Brain microvascular endothelial cell (primary cell): ENCODE results near the gene CERS1.

ENCODE experiments used
- DNase-seq: peaks from one replicate; pipeline ENCODE4 v3.0.0-alpha.2; 2020
- H3K27ac ChIP-seq: fragments of 250-450 bp; sonication (Bioruptor Pico); 2 replicates; pipeline ENCODE4 v1.5.1; 2020; ENCODE audit warnings: mild to moderate bottlenecking, moderate library complexity
- H3K27me3 ChIP-seq: fragments of 250-450 bp; sonication (Bioruptor Pico); replicated peaks from 2 replicates; pipeline ENCODE4 v1.5.1; 2020; ENCODE audit warnings: mild to moderate bottlenecking
- H3K36me3 ChIP-seq: fragments of 250-450 bp; sonication (Bioruptor Pico); replicated peaks from 2 replicates; pipeline ENCODE4 v1.5.1; 2020; ENCODE audit warnings: mild to moderate bottlenecking
- H3K4me3 ChIP-seq: 2 replicates; pipeline ENCODE4 v1.5.1; 2011; ENCODE audit warnings: low read depth, mild to moderate bottlenecking, control low read depth, low read length, moderate library complexity
- CTCF ChIP-seq: IDR thresholded peaks from 2 replicates; pipeline ENCODE4 v1.5.1; 2011; ENCODE audit warnings: low read depth, mild to moderate bottlenecking, moderate library complexity, low read length, control low read depth, inconsistent platforms; ENCODE audit errors: missing control alignments
- in situ Hi-C: cut with HindIII; loops from 2 replicates; pipeline ENCODE4 v1.10.0; 2017; ENCODE audit warnings: low sequenced_read_pairs, low pct_ligation_motif_present

The CERS1 gene

GRCh38 chr19:18850471-18851375 is 45.2 kb downstream of the CERS1 start:
- H3K27me3 ChIP-seq, result no peaks in the 10 kb centered on the region

GRCh38 chr19:18849838-18850400 is 46.0 kb downstream of the CERS1 start:
- H3K27me3 ChIP-seq, result no peaks in the 10 kb centered on the region
- in situ Hi-C loops, result loop anchor here (25.0 kb wide), 1 partner anchor 263 kb away; the partner anchor contains the start of gene REX1BD
- peaks cover 58% of the 10 kb centered on the region for H3K36me3 ChIP-seq

More at GRCh38 chr19:18850471-18851375, 45.2 kb downstream of the CERS1 start:
- Histone ChIP-seq H3K4me3 (no peak overlapping the region), H3K36me3 (peaks cover 64% of the 10 kb centered on the region), H3K27ac (no peak overlapping the region)
- no peak for TF ChIP-seq CTCF
- DNase-seq, result no peak
- in situ Hi-C loops, result loop anchor here (25.0 kb wide), 1 partner anchor 263 kb away; the partner anchor contains the start of gene REX1BD

GRCh38 chr19:18848878-18849661 is 46.9 kb downstream of the CERS1 start:
- Histone ChIP-seq H3K36me3 (peaks cover 50% of the 10 kb centered on the region), H3K27me3 (no peaks in the 10 kb centered on the region), H3K4me3 (no peak overlapping the region), H3K27ac (peak overlapping the region; percentile 48)
- in situ Hi-C loops, result no loop called here
- no peak for TF ChIP-seq CTCF
- DNase-seq, result peak; percentile 30

More at GRCh38 chr19:18849838-18850400, 46.0 kb downstream of the CERS1 start:
- no peak for TF ChIP-seq CTCF
- no peak for DNase-seq
- Histone ChIP-seq H3K27ac (peak overlapping the region; percentile 48), H3K4me3 (no peak overlapping the region)

- H3K4me3 ChIP-seq, result no peak overlapping the region
- H3K27me3 ChIP-seq, result no peaks in the 10 kb centered on the region
- TF ChIP-seq CTCF, result no peak
- peaks cover 37% of the 10 kb centered on the region for H3K36me3 ChIP-seq
- no peak overlapping the region for H3K27ac ChIP-seq
- no peak for DNase-seq
- in situ Hi-C loops, result no loop called here
Observed at GRCh38 chr19:18847549-18848463, 48.2 kb downstream of the CERS1 start.

GRCh38 chr19:18846862-18847548 is 49.0 kb downstream of the CERS1 start:
- peak; percentile 54 for DNase-seq
- Histone ChIP-seq H3K27me3 (no peaks in the 10 kb centered on the region), H3K4me3 (no peak overlapping the region), H3K36me3 (peaks cover 31% of the 10 kb centered on the region), H3K27ac (no peak overlapping the region)
- TF ChIP-seq CTCF, result peak; percentile 96
- in situ Hi-C loops, result no loop called here
